KMS-11 (cell line): ENCODE data around the gene MYADML2.

Source experiments
- H2AFZ ChIP-seq: fragments of 200-600 bp; sonication (generic); 2 replicates; pipeline ENCODE4 v1.6.1; 2016; ENCODE audit warnings: antibody characterized with exemption, mixed run types, low read depth
- H3K27ac ChIP-seq: fragments of 200-600 bp; sonication (generic); 2 replicates; pipeline ENCODE4 v1.6.1; 2016; ENCODE audit warnings: mild to moderate bottlenecking, mixed run types
- H3K27me3 ChIP-seq: fragments of 200-600 bp; sonication (generic); 2 replicates; pipeline ENCODE4 v1.6.1; 2017; ENCODE audit warnings: mild to moderate bottlenecking, low read depth, mixed run types, moderate library complexity; ENCODE audit not compliant: insufficient read depth
- H3K36me3 ChIP-seq: fragments of 200-600 bp; sonication (generic); 2 replicates; pipeline ENCODE4 v1.6.1; 2017; ENCODE audit warnings: mild to moderate bottlenecking, mixed run types; ENCODE audit not compliant: insufficient read depth
- H3K4me1 ChIP-seq: fragments of 200-600 bp; sonication (generic); 2 replicates; pipeline ENCODE4 v1.6.1; 2016; ENCODE audit warnings: mild to moderate bottlenecking, low read depth, mixed run types; ENCODE audit not compliant: poor library complexity, severe bottlenecking
- H3K4me2 ChIP-seq: fragments of 200-600 bp; sonication (generic); 2 replicates; pipeline ENCODE4 v1.7.0; 2016; ENCODE audit warnings: mild to moderate bottlenecking, mixed run types
- H3K4me3 ChIP-seq: fragments of 200-600 bp; sonication (generic); IDR thresholded peaks from 2 replicates; pipeline ENCODE4 v1.6.1; 2017; ENCODE audit warnings: low read depth, low read length, mixed read lengths; ENCODE audit not compliant: insufficient read depth
- H3K79me2 ChIP-seq: fragments of 200-600 bp; sonication (generic); 2 replicates; pipeline ENCODE4 v1.6.1; 2016; ENCODE audit warnings: low read depth, mixed run types; ENCODE audit not compliant: insufficient read depth
- H3K9ac ChIP-seq: fragments of 200-600 bp; sonication (generic); 2 replicates; pipeline ENCODE4 v1.6.1; 2016; ENCODE audit warnings: mild to moderate bottlenecking, mixed run types
- H4K20me1 ChIP-seq: fragments of 200-600 bp; sonication (generic); 2 replicates; pipeline ENCODE4 v1.6.1; 2016; ENCODE audit warnings: mild to moderate bottlenecking, mixed run types; ENCODE audit not compliant: insufficient read depth
- CTCF ChIP-seq: fragments of 200-600 bp; sonication (generic); conservative IDR thresholded peaks from 2 replicates; pipeline ENCODE4 v1.6.1; 2017; ENCODE audit warnings: low read depth, mild to moderate bottlenecking, antibody characterized with exemption, low read length, moderate library complexity, mixed read lengths

Gene MYADML2

GRCh38 chr17:81947189-81947588 is at the start of gene MYADML2:
Gene MYADML2, minus strand, starts transcription at chr17:81947233. Its CDS starts 5,492 bp downstream, at chr17:81941741.
- H3K9ac ChIP-seq: no peak within 1 kb of the TSS
- no peak within 1 kb of the TSS for H2AFZ ChIP-seq
- no peak within 1 kb of the TSS for H3K27ac ChIP-seq
- no peaks in the 10 kb centered on the region for H3K79me2 ChIP-seq
- H3K4me2 ChIP-seq: no peak within 1 kb of the TSS
- no peak for TF ChIP-seq CTCF
- peaks cover 22% of the 10 kb centered on the region; the same call in 1 of the 2 replicates for H3K27me3 ChIP-seq
- no peaks in the 10 kb centered on the region for H3K36me3 ChIP-seq
- peaks cover 2% of the 10 kb centered on the region for H3K4me1 ChIP-seq
- no peak within 1 kb of the TSS for H3K4me3 ChIP-seq
- no peaks in the 10 kb centered on the region for H4K20me1 ChIP-seq

GRCh38 chr17:81996232-81996756 is 49.3 kb upstream of the MYADML2 start:
- Histone ChIP-seq H3K27me3 (no peaks in the 10 kb centered on the region), H3K9ac (no peak overlapping the region), H3K79me2 (no peaks in the 10 kb centered on the region), H3K36me3 (no peaks in the 10 kb centered on the region), H3K4me2 (no peak overlapping the region), H4K20me1 (no peaks in the 10 kb centered on the region), H3K4me1 (no peaks in the 10 kb centered on the region), H3K4me3 (no peak overlapping the region), H2AFZ (no peak overlapping the region), H3K27ac (no peak overlapping the region)
- no peak for TF ChIP-seq CTCF

GRCh38 chr17:81995463-81996231 is 48.6 kb upstream of the MYADML2 start:
- H3K4me2 ChIP-seq: no peak overlapping the region
- no peak overlapping the region for H3K9ac ChIP-seq
- H3K4me1 ChIP-seq: no peaks in the 10 kb centered on the region
- H3K79me2 ChIP-seq: no peaks in the 10 kb centered on the region
- H2AFZ ChIP-seq: no peak overlapping the region
- no peak for TF ChIP-seq CTCF
- no peaks in the 10 kb centered on the region for H3K27me3 ChIP-seq
- H3K36me3 ChIP-seq: no peaks in the 10 kb centered on the region
- H3K27ac ChIP-seq: no peak overlapping the region
- H4K20me1 ChIP-seq: no peaks in the 10 kb centered on the region
- no peak overlapping the region for H3K4me3 ChIP-seq

GRCh38 chr17:81994593-81995462 is 47.8 kb upstream of the MYADML2 start:
- Histone ChIP-seq H3K9ac (no peak overlapping the region), H3K27me3 (no peaks in the 10 kb centered on the region)

More at GRCh38 chr17:81994593-81995462, 47.8 kb upstream of the MYADML2 start:
- no peaks in the 10 kb centered on the region for H3K4me1 ChIP-seq
- no peaks in the 10 kb centered on the region for H3K79me2 ChIP-seq
- H3K4me2 ChIP-seq: no peak overlapping the region
- no peaks in the 10 kb centered on the region for H3K36me3 ChIP-seq
- no peak overlapping the region for H2AFZ ChIP-seq
- H3K4me3 ChIP-seq: no peak overlapping the region
- no peak for TF ChIP-seq CTCF
- no peaks in the 10 kb centered on the region for H4K20me1 ChIP-seq
- no peak overlapping the region for H3K27ac ChIP-seq
